GM20431 (cell line): Measurements from ENCODE around the gene CDH9.

Experiments used
- in situ Hi-C: fragments of 300-500 bp; cut with MseI, MboI; formaldehyde crosslinking; loops from one replicate; pipeline ENCODE4 v1.15.0; 2020; ENCODE audit warnings: low sequenced_read_pairs; ENCODE audit not compliant: unreplicated experiment

CDH9 gene, protein sequence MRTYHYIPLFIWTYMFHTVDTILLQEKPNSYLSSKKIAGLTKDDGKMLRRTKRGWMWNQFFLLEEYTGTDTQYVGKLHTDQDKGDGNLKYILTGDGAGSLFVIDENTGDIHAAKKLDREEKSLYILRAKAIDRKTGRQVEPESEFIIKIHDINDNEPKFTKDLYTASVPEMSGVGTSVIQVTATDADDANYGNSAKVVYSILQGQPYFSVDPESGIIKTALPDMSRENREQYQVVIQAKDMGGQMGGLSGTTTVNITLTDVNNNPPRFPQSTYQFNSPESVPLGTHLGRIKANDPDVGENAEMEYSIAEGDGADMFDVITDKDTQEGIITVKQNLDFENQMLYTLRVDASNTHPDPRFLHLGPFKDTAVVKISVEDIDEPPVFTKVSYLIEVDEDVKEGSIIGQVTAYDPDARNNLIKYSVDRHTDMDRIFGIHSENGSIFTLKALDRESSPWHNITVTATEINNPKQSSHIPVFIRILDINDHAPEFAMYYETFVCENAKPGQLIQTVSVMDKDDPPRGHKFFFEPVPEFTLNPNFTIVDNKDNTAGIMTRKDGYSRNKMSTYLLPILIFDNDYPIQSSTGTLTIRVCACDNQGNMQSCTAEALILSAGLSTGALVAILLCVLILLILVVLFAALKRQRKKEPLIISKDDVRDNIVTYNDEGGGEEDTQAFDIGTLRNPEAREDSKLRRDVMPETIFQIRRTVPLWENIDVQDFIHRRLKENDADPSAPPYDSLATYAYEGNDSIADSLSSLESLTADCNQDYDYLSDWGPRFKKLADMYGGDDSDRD

DNA sequence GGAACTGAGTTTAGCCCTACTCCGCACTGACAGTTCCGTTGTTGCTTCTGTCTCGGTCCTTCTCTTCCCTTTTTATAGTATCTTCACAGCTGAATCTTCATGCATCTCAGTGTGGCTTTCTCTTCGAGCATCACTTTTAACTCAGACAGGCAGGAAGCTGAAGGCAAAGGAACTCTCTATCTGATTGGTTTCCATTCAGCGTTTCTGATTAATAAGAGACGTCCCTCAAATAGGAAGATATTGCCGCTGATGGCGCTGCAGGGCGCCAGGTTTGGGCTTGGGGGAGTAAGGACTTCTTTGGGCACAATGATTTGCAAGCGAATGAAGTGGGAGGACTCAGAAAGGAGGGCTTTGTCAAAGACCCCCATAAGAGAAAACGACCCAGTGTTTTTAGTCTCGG, at the start of gene CDH9:
Gene CDH9, minus strand, starts transcription at position 111 of the 400 bp plus-strand sequence. CDS start 50,253 bp downstream, outside the sequence.
- in situ Hi-C loops, result no loop called here

DNA sequence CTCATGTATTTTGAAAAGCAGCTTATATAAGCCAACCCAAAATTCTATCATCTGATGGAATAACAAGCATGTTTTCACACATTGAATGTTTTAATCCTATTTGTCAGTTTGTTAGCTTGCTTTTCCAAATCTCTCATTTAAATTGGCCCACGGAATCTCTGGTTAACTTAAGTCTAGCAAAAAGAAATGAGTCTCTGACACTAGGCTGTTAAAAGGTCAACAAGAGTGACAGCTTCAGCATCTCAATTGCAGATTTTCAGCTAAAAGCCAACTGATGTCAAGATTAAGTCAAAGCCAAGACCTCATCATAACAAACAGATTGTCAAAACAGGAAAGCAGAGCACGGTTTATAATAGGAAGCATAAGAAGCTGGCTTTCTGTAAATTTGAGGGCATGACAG, 49.4 kb upstream of the CDH9 start:
- in situ Hi-C loops, result no loop called here

DNA sequence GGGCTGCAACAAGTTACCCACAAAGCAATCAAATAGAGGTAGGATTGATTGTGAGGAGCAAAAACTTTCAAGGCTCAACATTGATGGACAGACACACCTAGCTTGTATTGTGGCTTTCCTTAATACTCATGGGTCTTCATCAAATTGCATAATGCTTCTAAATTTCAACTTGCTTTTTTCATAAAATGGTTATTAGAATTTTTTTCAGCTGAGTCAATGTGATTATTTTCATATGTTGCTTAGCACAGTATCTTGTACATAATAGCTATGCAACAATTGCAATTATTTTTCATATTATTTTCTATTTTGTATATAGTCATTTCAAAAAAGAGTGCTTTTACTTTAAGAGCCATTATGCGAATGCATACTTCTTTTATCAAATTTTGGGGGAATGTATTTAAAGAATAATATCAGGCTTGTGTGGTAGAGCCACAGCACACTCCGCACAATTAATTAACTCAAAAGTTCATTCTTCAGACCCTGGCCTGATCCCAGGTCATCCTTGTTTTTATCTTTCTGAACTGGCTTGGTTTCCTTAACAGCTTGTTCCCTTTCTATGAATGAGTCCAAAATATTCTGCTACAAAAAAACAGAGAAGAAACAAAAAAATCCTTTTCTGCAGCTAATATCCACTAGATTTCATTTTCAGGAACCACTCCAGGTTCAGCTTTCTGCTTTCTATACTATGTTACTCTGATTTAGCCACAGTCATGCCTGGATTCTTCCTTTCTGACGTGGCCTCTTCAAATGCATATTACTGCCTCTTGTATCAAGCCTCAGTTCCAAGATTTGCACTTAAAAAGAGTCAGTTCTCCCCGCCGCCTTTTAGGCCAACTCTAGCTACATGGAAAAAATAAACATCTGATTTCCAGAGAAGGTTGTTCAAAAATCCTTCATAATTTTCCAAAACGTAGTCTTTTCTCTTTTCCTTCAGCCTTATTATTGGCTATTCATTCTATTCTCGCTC, 45.3 kb upstream of the CDH9 start:
- in situ Hi-C loops, result no loop called here

DNA sequence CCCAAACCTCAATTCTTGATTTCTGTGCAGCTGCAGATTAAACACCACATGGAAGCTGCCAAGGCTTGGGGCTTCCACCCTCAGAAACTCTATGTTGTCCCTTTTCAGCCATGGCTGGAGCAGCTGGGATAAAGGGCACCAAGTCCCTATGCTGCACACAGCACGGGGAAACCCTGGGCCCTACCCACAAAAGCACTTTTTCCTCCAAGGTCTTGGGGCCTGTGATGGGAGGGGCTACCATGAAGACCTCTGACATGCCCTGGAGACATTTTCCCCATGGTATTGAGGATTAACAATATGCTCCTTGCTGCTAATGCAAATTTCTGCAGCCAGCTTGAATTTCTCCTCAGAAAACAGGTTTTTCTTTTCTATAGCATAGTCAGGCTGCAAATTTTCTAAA, 41.8 kb upstream of the CDH9 start:
- in situ Hi-C loops, result no loop called here

DNA sequence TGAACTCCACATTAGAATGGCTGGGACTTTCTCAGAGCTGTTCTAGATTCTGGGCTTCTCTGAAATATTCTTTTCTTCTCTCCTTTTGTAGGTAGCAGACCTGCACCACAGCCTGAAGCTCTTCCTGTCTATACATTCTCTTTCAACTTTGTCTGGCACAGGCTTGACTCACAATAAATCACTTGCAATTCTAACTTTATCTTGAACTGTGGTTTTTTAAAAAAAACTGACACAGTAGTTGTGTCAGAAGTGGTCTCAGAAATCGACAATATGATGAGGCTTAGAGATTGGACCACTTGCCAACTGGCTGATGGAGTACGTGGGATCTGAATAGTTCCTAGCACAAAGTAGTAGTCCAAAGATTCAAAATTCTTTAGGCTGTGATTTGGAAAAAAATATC, 24.1 kb upstream of the CDH9 start:
- in situ Hi-C loops, result no loop called here

DNA sequence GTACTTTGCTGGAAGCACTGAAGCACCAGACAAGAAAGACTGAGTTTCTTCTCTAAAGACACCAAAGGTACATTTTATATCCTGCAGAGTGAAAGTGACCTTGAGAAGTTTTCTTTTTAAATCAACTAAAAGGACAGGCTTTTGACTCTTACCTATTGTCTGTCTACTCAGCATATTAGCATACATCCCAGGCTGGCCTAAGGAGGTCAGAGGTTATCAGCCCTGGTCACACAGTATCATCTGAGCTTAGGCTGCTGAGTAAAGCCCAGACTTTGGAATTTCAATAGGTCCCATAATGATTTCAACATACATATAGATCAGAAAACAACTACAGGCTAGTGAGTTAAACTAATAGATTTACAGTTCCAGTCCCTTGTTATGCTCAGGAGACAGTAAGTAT, 10.1 kb upstream of the CDH9 start:
- in situ Hi-C loops, result no loop called here

DNA sequence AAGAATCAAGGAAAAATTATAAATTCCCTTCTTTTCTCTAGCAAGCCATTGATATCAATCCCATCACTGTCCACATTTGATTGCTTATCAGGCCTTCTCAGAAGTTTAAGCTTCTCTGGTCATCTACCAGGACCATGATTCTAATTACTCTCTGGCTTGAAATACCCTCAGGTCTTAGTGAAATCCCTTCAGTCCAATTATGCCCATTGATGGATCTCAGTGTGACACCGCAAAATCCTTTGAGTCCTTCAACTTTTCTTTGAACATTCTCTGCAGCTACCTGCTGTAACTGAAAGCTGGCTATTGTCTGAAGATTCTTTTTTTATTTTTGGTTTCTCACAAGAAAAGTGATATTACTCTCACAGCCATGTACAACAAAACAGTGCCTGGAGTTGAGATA, 3.0 kb upstream of the CDH9 start:
- in situ Hi-C loops, result no loop called here

DNA sequence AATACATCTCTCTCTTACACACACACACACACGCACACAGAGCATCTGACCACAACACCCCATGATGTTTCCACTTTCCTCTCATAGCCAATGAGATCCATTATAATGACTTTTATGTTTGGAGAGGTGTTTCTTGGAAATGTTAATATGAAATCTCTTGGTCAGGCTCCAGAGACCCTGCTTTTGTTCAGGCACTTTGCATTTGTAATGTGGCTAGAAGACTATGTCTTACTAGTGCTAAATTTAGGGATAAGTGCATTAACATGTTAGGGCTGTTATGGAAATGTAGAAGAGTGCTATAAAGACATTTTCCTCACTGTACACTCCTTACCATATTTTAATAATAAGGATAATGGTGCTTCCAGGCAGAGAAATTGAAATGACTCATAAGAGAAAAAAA, 3.8 kb downstream of the CDH9 start:
- in situ Hi-C loops, result no loop called here

DNA sequence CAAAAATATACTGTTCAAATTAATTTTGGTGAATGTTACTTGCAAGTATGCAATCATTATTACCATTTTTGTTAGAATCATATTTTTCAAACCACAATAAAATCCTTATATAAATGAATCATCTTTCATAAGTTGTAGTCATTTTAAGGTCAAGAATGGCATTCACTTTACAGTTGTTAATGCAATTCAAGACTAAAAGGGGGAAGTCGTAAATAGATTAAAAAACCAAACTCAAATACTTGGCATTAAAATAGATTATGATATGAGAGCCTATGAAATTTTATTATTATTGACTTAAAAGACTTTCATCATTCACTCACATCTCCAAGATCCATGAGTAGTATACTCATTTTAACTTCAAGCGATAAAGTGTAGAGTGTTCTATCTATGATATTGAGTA, 11.6 kb downstream of the CDH9 start:
- in situ Hi-C loops, result no loop called here

DNA sequence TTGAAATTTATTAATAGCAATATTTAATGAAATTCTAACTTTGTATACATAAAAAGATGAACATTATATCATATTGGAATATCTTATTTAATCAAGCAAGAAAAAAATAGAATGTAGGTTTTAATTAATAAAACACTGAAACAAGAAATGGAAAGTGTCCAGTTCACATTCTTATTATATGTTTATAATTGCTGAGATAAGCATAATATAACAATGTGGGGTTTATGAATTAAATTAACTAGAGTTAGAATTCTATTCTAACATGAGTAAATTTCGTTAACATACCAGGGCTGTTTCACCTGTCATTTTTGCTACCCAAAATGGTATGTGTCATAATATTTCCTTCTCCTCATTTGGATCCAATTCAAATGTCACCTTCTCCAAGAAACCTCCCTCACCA, 12.3 kb downstream of the CDH9 start:
- in situ Hi-C loops, result no loop called here

DNA sequence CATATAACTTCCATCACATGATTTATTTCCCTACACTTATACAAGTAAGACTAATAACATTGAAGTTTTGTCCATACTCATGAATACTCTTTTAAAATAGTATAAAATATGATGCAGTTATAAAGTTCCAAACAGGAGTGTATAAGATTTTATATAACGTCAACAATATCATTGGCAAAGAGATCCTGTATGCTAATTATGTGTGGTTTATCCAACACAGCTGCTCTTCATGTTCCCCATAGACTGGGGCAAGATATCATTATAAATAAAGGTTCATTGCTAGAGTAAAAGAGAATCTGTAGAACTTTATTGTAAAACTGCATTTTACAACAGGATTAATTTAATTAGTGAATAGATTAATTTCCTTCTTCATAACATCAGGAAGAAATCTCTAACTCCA, 16.9 kb downstream of the CDH9 start:
- in situ Hi-C loops, result no loop called here

DNA sequence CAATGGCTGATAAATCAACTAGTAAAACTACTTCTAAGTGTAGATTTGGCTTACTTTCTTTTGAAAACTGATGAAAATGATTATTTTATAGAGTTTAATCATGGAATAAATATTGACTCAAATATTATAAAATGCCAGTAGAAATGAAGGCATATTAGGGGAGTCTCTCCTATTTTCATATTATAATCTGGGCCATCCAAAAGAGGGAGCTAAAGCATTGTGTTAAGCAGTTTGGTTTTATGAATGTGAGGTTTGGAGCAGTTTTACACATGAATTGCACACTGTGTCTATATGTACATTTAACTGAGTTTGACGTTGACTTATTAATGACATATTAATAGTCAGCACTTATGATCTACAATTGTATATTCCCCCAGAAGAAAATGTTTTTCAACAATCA, 17.4 kb downstream of the CDH9 start:
- in situ Hi-C loops, result no loop called here

DNA sequence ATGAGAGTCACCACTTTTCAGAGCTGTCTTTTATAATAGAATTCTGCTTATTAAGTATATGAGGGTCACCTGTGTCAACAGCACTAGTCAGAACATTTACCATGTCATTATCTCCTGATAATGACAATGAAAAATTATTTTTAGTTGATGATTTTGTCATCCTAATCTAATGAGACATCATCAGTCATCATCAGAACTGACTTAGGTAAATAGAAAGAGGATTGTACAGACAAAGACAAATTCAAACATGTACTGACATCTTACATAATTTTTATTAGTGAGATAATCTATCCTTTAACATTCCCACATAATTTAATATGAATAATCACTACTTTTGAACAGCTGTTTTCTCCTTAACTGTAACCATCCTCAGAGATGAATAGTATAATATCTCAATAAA, 22.6 kb downstream of the CDH9 start:
- in situ Hi-C loops, result no loop called here

DNA sequence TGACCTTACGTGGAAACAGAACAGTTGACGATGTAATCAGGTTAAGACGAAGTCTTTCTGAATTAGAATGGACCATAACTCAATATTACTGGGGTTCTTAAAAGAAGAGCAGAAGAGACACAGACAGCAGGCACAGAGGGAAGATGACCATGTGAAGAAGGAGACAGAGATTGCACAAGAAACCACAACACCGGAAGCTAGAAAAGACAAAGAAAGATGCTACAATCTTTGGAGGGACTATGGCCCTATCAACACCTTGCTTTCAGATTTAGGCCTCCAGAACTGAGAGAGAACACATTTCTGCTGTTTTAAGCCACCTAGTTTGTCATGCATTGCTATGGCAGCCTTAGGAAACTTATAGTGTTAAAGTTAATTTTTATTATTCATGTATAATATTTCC, 27.1 kb downstream of the CDH9 start:
- in situ Hi-C loops, result no loop called here

DNA sequence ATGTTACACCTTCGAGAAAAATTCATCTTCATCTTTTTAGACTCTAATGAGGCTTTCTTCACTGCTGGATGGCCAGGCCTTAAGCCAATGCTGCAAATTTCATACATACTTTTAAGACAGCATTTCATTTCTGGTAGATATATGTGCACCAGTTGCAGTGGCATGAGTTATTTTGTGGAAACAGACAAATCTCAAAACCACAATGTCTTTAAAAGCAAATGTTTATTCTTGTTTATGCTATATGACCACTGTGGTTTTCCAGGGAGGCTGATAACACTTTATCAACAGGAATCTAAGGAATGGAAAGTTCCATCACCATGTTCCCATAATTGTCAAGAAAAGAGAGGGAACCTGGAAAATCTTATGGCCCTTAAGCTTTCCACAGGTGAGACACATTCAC, 27.7 kb downstream of the CDH9 start:
- in situ Hi-C loops, result no loop called here

DNA sequence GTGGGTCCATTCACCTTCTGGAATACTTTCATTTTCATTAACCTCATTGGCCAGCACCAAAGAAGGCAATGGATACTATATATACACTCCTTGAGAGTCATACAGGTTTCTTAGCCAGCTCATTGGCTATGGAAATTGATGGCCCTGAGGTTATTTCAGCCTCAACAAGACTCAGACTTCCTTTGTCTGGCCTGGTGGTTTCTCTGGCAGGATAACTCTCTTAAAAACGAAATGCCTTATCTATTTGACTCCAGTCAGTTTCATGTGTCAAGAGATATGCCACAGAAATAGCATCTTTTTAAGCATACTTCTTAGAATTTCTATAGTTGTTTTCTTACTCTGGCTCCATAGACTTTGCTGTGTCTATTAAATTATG, 28.9 kb downstream of the CDH9 start:
- in situ Hi-C loops, result no loop called here

DNA sequence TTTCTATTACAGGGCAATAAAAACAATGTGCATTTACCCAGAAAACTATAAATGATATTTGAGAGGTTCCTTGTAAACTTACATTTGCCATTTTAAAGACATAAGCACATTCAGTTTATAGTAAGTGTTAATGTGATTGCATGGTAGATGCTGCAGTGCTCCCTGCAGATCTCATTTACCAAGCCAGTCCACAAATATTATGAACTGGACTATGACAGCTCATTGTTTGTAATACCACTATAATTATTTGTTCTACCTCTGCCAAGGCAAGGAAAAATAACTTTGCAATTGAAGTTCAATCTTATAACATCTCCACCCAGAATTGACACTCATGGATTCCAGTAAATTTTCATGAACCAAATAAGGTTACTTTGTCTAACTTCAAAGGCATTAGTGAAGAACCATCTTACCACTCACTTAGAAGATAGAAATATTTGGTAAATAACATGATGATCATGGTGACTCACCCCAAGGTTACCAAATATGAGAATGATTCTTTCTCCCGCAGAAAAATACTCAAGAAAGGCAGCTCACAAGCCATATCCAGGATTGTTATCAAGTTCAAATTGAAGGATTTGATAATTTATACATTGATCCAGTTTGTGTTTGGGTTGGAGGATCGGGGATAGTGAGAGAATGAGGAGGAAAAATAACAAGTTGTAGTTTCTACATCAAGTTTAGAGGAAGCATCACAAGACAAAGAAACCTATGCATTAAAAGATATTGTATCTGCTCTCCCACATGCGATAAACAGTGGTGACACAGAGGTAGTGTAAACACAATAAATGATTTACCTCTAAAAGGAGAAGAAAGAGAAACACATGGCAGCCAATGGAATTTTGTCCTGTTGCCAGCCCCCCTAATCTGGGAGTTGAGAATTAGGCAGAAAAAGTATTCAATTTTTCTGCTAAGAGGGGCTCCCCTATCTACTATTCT, 29.5 kb downstream of the CDH9 start:
- in situ Hi-C loops, result no loop called here

DNA sequence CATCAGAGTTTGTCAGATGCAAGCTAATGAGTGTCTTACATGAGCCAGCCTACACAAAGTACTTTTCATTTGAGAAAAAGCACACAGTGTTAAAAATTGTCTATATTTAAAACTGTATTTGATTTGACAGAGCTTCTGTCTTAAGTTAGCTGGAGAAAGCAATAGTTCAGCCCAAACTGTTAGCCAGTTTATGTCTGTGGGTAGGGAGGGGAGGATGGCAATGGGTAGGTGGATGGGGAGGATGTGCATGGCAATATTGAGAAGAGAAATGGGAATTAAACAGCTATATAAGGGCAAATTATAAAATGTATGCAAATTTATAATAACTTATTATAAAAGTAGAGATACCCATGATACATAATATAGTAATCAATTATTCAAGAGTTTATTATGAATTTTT, 31.3 kb downstream of the CDH9 start:
- in situ Hi-C loops, result no loop called here

DNA sequence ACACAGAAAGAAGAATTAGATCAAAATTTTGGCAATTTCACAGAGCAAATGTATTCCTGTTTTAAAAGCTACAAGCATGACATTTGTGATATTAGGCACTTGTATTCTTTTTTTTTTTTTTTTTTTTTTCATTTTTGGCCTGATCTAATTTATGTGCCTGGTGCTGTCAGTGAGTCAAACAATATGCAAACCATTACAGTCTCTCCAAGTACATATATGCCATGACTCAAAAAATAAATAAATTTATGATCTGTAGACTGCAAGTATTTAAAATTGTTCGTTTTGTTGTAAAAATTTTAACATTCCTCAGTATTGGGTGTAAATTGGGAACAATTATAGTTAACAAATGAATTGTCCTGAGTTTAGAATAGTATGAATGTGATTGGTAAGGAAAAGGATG, 51.4 kb downstream of the CDH9 start:
- in situ Hi-C loops, result no loop called here
